Measurements from ENCODE around the gene VWA5A. TPM values are rescaled to one million over a fixed set of nuclear protein-coding genes. Genes with fewer than 3 reads are reported as not detected.

VWA5A gene
- total and polyA plus RNA-seq, 9 of the 15 experiments (the other 6 are each of a cell fraction or from before 2014, with no cell fraction given) = 4.6 to 19.7 (median 6.9) TPM

DNA sequence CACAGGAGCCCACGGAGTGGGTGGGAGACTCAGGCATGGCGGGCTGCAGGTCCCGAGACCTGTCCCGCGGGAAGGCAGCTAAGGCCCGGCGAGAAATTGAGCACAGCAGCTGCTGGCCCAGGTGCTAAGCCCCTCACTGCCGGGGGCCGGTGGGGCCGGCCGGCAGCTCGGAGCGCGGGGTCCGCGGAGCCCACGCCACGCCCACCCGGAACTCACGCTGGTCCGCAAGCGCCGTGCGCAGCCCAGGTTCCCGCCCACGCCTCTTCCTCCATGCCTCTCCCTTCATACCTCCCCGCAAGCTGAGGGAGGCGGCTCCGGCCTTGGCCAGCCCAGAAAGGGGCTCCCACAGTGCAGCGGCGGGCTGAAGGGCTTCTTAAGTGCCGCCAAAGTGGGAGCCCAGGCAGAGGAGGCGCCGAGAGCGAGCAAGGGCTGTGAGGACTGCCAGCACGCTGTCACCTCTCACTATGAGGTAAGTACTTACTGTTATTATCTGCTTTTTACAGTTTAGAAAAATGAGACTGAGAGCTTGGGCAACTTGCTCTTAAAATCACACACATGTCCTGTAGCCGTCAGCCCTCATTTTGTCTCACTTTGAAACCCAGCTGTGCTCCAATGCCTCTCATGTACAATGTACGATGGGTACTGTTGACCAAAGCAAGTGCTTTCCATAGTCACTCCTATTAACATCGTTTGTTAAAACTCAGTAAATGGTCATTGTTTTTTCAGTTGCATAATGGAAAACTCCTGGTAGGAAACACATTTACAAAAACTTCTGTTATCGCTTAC is 55.7 kb downstream of the VWA5A start (continued):
- TF ChIP-seq UBTF (IDR thresholded peaks at IDR 0.05; ENCODE audit: borderline replicate concordance in 1 of 2, low read depth in 2 of 2, low read length in 2 of 2) (peak in 1 of 2 experiments; percentile 74; a peak in 1 of 4 replicates), RCOR1 (IDR thresholded peaks at IDR 0.05; ENCODE audit: borderline replicate concordance in 1 of 2, low read depth in 2 of 2, low read length in 2 of 2) (0 out of 4 replicates have a peak, but pooled peaks of 1 of the 2 experiments have one; percentile 34), MLLT1 (IDR thresholded peaks at IDR 0.05) (peak in 1 of 2 experiments; percentile 44; a peak in 1 of 4 replicates), SAP30 (IDR thresholded peaks at IDR 0.05; ENCODE audit: borderline replicate concordance, insufficient read depth, low read depth, low read length, poor library complexity, severe bottlenecking) (peak; percentile 29), SMARCA4 (IDR thresholded peaks at IDR 0.05) (no peak), ESRRB (CRISPR knock-in tag; IDR thresholded peaks at IDR 0.05; ENCODE audit: borderline replicate concordance) (no peak), NR4A1 (CRISPR knock-in tag; IDR thresholded peaks at IDR 0.05) (no peak), NR4A1 (tag; IDR thresholded peaks at IDR 0.05) (0 out of 2 replicates have a peak, but pooled peaks have one; percentile 47), ZNF384 (IDR thresholded peaks at IDR 0.05; ENCODE audit: low read depth, low read length) (no peak), SRSF7 (optimal IDR thresholded peaks at IDR 0.05; ENCODE audit: low read depth, low read length) (no peak), FOXJ3 (CRISPR knock-in tag; IDR thresholded peaks at IDR 0.05) (no peak), ZFP36 (IDR thresholded peaks at IDR 0.05; ENCODE audit: low read depth, low read length, partially characterized antibody) (no peak), ZBED1 (IDR thresholded peaks at IDR 0.05) (no peak)
- TF ChIP-seq, protein P1, sequence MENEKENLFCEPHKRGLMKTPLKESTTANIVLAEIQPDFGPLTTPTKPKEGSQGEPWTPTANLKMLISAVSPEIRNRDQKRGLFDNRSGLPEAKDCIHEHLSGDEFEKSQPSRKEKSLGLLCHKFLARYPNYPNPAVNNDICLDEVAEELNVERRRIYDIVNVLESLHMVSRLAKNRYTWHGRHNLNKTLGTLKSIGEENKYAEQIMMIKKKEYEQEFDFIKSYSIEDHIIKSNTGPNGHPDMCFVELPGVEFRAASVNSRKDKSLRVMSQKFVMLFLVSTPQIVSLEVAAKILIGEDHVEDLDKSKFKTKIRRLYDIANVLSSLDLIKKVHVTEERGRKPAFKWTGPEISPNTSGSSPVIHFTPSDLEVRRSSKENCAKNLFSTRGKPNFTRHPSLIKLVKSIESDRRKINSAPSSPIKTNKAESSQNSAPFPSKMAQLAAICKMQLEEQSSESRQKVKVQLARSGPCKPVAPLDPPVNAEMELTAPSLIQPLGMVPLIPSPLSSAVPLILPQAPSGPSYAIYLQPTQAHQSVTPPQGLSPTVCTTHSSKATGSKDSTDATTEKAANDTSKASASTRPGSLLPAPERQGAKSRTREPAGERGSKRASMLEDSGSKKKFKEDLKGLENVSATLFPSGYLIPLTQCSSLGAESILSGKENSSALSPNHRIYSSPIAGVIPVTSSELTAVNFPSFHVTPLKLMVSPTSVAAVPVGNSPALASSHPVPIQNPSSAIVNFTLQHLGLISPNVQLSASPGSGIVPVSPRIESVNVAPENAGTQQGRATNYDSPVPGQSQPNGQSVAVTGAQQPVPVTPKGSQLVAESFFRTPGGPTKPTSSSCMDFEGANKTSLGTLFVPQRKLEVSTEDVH (IDR thresholded peaks at IDR 0.05; ENCODE audit: low read depth, partially characterized antibody) = peak; percentile 28
- TF ChIP-seq, protein P2, sequence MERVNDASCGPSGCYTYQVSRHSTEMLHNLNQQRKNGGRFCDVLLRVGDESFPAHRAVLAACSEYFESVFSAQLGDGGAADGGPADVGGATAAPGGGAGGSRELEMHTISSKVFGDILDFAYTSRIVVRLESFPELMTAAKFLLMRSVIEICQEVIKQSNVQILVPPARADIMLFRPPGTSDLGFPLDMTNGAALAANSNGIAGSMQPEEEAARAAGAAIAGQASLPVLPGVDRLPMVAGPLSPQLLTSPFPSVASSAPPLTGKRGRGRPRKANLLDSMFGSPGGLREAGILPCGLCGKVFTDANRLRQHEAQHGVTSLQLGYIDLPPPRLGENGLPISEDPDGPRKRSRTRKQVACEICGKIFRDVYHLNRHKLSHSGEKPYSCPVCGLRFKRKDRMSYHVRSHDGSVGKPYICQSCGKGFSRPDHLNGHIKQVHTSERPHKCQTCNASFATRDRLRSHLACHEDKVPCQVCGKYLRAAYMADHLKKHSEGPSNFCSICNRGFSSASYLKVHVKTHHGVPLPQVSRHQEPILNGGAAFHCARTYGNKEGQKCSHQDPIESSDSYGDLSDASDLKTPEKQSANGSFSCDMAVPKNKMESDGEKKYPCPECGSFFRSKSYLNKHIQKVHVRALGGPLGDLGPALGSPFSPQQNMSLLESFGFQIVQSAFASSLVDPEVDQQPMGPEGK (CRISPR knock-in tag; IDR thresholded peaks at IDR 0.05; ENCODE audit: borderline replicate concordance) = no peak
- TF ChIP-seq, protein P3, sequence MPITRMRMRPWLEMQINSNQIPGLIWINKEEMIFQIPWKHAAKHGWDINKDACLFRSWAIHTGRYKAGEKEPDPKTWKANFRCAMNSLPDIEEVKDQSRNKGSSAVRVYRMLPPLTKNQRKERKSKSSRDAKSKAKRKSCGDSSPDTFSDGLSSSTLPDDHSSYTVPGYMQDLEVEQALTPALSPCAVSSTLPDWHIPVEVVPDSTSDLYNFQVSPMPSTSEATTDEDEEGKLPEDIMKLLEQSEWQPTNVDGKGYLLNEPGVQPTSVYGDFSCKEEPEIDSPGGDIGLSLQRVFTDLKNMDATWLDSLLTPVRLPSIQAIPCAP (CRISPR knock-in tag; IDR thresholded peaks at IDR 0.05; ENCODE audit: borderline replicate concordance) = no peak

Measured in K562 (cell line).